GM18870 (cell line): ENCODE measurements around the gene INPP5D.
"Not testable (repeated sequence)": the region's sequence is repeated elsewhere in the genome, so short reads cannot be mapped to it uniquely, and the experiment has no call there.

Experiments used
- ATAC-seq: cut with Tn5 transposase; IDR thresholded peaks from one replicate; pipeline ENCODE4 v1.9.1; 2021; ENCODE audit warnings: moderate library complexity; ENCODE audit not compliant: unreplicated experiment

The INPP5D gene

DNA sequence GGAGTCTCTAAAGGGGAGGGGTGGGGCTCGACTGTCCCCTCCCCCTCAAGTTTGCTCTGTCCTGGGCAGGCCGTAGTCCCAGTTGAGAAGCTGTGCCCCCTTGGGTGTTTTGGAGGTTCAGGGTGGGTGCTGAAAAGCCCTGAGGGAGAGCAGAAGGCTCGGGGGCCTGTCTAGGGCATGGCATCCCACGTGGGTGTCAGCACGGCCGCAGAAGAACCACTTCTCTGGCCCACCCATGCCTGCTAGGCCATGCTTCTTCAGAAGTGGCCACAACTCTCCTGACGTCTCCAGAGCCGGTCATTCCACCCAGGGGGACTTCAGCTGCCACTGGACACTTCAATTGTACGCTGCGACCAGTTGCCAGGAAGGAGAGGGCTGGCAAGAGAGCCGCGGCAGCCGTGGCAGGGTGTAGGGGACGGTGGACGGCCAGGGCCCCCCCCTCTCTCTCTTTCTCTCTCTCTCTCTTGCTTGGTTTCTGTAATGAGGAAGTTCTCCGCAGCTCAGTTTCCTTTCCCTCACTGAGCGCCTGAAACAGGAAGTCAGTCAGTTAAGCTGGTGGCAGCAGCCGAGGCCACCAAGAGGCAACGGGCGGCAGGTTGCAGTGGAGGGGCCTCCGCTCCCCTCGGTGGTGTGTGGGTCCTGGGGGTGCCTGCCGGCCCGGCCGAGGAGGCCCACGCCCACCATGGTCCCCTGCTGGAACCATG, at the start of gene INPP5D:
Gene INPP5D, plus strand, starts transcription at position 546 of the 704 bp plus-strand sequence. Its CDS starts 137 bp downstream, at position 683.
- peak; percentile 46 for ATAC-seq

DNA sequence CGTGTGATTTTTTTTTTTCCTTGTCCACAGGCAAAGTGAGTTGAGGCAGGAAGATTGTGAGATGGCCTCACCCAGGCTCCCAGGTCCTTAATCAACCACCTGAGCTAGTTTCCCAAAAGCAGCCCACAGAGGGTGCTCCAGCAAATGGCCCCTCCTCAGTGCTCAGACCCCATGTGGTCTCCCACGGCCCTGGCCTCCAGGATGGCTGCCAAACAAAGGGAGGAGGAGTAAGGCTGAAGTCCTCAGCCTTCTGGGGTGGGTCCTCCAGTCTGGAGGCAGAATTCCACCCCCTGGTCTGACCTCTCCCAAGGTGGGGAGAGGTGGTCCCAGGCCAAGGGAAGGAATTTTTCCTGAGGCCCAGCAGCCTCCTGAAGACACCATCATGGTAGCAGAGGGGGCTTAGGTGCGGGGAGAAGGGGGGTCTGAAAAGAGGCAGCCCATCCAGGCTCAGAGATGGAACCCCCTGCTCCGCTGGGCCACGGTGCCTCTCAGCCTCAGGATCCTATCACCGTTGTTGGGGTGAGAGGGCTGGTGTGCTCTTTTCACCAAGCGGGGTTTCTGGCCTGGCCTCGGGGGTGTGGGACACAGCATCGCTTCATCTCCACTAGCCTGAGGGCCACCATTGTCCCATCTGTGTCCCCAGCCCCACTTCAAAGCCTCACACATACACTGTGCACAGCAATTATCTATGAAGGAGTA, 49.4 kb upstream of the INPP5D start:
- ATAC-seq, result no peak

DNA sequence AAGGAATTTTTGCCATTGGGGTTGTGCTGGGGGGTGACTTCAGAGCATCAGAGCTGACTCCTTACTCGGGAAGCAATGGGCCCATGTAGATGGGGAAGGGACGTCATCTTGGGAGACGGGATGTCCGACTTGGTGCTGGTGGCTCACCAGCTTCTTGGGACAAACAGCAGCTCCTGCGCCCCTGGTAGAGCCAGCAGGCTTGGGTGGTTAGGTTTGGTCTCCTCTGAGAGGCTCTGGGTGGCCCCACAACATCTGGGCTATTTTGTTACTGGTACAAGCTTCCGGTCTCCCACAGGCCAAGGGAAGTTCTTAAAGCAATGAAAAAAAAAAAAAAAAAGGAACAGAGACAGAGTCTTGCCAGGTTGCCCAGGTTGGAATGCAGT, 48.9 kb upstream of the INPP5D start:
- ATAC-seq, result no peak

DNA sequence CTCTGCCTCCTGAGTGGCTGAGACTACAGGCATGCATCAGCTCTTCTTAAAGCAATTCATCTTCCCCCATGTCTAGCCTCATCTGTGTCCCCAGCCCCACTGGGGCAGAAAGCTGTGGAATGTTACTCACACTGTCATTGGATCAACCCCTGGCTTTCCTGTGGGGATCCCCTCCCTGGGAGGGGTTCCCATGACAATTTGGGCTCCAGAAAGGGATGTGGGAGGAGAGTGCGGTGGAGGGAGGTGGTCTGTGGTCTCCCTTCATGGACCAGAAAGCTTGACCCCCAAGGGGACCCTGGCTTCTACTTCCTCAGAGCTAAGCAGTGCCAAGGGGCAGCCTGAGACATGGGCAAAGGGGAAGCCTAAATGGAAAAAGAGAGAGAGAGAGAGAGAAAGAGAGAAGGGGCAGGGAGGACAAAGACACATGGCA, 48.4 kb upstream of the INPP5D start:
- no peak for ATAC-seq

DNA sequence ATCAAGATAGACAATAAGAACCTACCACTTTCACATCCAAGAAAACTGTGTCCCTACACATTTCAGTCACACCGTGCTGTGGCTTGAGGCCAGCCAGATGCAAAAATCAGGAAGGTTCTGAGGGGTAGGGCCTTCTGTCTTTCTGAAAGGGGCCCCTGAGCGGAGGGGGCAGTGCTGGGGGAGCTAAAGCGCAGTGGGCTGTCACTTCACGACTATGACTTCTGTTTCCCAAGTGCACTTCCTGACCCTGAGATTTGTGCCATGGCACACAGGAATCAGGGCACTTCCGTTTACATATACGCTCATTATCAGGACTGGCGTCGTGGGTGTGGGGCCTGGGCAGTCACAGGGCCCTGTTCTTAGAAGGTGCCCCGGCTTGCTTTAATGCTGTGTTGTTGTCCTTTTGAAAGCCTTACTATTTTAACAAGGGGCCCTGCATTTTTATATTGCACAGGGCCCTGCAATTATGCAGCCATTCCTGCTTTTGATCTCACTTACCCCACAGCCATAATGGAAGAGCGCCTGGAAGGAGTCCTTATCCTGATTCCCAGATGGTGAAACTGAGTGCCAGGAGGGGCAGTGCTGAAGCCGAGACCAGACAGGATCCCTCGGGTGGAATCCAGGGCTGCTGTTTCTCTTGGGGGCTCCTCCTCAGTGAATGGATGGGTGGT, 47.7 kb upstream of the INPP5D start:
- ATAC-seq, result no peak

DNA sequence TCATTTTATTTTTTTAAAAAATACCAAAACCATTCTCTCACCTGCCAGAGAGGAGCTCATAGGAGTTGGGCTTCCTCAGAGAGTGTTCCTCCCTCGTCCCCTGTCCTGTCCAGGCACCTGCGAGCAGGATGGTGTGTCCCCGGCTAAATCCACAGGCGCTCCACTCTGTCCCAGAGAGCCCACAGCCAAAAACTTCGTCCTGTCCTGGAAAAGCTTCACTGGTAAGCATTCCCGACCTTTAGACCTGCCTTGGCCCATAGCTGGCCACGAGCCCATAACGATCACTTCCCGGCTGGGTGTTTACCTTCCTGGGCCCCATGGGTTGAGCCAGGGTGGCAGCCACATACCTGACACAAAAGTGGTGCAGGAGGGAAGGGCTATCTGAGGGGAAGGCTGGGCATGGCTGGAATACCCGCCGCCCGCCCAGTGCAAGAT, 47.1 kb upstream of the INPP5D start, which contains the start of gene NGEF:
Gene NGEF, minus strand, starts transcription at position 230 of the 435 bp plus-strand sequence. CDS start 38,366 bp downstream, outside the sequence.
- ATAC-seq, result no peak

DNA sequence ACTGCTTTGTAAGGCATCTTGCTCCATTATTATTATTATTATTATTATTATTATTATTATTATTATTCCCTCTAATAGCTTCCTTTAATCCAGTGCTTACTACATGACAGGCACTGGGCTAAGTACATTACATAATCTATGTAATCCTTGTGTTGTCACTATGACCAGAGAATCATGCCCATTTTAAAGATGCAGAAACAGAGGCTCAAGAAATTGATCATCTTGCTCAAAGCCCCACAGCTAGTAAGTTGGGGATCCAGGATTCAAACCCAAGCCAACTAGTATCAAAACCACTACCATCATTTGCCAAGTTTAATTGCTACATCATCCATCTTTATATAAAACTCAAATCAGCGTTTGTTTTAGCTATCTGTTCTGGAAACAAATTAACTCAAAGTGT, 46.5 kb upstream of the INPP5D start:
- ATAC-seq, result no peak

DNA sequence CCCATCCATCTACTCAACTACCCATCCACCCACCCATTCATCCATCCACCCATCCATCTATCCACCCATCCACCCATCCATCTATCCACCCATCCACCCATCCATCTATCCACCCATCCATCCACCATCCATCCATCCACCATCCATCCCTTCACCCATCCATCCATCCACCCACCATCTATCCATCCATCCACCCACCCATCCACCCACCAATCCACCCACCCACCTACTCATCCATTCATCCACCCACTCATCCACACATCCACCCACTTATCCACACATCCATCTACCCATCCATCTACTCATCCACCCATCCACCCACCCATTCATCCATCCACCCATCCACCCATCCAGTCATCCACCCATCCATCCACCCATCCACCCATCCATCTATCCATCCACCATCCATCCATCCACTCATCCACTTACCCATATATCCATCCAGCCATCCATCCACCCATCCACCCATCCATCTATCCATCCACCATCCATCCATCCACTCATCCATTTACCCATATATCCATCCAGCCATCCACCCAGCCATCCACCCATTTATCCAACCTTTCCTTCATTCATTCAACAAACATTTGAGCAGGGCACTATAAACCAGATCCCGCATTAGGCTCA, 45.0 kb upstream of the INPP5D start:
- no peak for ATAC-seq

DNA sequence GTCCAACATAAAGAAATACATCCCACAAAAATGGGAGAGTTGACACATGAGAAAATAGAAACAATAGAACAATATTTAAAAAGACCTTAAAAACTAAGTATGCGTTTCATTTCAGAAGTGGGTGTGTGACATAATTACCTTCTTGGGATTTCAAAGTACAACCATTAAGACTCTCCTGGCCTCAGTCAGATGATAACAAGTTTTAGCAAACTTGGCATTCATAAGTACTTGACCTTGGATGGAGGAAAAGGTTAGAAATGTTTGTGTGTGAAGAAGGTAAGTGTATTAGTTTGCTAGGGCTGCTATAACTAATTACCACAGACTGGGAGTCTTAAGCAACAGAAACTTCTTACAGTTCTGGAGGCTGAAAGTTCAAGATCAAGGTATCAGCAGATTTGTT, 42.2 kb upstream of the INPP5D start:
- no peak for ATAC-seq

DNA sequence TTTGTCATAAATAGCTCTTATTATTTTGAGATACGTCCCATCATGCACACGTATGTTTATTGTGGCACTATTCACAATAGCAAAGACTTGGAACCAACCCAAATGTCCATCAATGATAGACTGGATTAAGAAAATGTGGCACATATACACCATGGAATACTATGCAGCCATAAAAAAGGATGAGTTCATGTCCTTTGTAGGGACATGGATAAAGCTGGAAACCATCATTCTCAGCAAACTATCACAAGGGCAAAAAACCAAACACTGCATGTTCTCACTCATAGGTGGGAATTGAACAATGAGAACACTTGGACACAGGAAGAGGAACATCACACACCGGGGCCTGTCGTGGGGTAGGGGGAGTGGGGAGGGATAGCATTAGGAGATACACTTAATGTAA, 40.5 kb upstream of the INPP5D start:
- not testable (repeated sequence) for ATAC-seq

DNA sequence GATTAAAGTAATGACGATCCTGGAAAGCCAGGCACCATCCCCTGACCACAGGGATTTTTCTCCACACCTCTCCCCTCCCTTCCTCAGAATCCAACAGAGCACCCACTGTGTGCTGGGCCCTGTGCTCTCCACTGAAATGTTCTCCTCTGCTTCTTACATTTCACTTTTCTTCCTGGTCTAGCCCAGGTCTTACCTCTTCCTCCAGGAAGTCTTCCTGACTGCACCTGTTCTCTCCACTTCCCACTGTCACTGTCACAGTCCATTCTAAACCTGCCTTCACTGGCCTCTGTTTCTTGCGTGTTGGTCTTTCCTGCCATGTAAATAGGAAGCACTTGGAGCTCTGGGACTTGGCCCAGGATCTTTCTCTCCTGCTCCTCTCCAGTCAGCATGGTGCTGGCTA, 39.7 kb upstream of the INPP5D start:
- no peak for ATAC-seq

DNA sequence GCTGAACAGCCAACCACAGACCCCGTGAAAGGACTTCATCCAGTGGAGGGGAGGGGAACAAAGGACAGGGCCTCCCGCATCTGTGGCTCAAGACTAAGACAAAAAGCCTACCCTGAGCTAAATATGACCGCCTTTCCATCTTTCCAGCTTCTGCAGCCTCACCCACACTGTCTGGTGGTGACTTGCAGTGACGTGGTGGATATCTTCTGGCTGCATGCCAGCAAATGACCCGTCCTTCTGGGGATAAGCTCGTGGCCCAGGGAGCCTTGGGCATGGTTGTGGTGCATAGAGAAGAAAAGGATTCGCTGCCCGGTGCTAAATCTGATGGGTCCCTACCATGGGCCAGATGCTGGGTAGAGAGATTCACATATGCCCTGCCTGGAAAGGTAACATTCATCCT, 38.4 kb upstream of the INPP5D start:
- ATAC-seq, result no peak

DNA sequence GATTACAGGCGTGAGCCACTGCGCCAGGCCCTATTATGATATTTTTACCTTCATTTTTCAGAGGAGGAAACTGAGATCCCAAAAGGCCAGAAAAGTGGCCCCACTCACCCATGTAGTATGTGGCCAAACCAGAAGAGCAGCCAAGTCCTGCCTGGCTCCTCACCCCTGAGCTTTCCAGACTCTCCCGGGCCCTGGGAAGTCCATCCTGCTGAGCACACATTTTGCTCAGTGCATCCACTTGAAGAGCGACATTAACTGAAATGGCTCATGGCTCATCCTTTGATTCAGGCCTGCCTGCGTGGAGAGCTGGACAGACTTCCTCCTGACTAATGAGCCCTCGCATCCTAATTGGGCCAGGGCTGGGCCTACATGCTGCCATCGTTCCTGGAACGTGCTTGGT, 37.6 kb upstream of the INPP5D start:
- no peak for ATAC-seq

DNA sequence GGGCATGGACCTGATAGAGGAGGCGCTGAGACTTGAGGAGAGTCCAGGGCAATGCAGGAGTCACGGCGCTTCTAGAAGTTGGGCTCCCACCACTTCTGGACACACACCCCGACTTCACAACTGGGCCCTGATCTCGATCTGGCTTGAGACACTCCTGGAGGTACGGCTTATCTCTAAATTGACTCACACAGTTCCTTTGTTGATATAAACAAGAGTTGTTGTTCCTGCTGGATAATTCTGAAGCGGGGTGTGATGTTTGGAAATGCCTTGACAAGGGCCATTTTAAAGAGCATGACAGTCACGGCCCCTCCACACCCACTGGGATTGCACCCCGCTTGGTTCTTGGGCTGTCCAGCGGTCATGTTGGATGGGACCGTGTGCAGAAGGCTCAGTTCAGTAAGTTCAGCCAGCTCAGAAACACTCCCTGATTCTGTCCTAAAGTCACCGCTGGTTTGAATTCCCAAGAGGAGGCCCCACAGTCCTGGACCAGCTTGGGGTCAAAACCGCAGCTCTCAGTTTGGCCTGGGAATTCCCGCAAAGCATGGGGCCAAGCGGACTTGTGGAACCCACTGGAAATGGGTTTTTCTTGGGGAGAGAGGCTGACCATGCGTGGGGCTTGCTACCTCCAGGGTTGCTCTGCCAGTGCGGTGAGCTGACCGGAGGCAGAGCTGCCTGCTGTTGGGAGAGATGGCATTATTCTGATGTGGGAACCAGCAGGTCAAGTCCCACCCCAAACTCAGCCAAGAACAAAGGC, 37.0 kb upstream of the INPP5D start:
- ATAC-seq, result no peak

DNA sequence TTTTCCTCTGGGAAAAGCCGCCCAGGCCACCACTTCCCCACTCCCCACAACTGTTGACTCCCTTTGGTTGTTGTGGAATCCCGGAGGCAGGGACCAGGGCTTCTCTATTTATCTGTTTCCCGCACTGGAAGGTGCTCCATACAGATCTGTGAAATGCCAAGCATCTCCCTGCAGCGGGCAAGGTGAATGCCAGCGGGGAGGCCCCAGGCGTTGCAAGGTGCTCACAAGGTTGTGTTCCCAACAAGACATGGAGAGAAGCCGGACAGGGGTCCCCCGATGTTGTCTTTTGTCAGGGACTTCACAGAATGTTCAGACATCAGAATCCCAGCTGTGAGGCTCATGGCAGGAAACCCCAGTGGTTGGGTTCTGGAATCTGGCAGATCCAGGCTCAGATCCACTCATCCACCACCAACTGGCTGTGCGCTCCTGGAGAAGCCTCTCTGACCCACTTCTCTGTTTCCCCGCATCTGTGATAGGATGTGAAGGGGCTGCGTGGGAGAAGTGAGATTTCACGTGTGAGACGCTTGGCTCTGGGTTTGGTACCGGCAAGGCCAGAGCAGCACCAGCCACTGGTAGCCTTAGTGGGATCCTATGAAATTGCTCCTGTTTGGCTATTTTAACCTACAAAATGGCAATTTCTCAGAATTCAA, 36.3 kb upstream of the INPP5D start:
- no peak for ATAC-seq

DNA sequence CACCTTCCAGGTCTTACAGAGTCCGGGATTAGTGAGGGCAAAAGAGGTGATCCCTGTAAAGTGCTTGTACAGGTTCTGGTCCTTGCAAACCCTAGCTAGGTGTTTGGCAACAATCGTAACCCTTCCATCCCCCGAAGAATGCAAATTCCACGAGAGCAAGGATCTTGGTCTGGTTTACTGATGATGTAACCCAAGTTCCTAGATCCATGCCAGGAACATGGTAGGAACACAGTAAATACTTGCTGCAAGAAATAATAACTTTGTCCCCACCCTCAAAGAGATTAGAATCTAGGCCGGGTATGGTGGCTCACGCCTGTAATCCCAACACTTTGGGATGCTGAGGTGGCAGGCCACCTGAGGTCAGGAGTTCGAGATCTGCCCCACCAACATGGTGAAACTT, 34.4 kb upstream of the INPP5D start:
- no peak for ATAC-seq

DNA sequence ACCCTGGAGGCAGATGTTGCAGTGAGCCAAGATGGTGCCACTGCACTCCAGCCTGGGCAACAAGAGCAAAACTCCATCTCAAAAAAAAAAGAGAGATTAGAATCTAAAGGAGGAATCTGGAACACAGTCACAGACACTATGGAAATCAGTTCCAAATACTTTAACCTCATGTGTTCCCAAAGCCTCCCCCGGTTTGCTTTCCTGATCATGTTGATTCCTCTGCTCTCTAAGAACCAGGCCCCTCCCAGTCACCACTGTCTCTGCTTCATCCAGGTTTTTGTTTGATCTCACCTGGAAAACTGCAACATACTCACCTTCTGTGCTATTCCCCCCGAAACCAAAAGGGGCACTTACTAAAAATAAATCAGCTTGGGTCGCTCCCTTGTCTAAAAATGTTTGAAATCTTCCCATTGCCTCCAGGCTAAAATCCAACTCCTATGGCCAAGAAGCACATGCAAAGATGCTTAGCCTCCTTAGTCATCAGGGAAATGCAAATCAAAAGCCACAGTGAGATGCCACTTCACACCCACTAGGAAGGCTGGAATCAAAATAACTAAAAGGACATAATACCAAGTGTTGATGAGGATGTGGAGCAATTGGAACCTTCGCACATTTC, 33.8 kb upstream of the INPP5D start:
- no peak for ATAC-seq

DNA sequence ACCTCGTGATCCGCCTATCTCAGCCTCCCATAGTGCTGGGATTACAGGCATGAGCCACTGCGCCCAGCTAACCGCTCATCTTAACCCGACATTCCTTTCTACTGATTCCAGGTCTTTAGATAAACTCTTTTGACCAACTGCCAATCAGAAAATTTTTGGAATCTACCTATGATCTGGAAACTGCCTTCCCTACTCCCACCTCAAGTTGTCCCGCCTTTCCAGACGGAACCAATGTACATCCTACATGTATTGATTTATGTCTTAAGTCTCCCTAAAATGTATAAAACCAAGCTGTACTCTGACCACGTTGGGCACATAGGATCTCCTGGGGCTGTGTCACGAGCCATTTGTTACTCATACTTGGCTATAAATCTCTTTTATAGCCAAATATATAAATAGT, 30.8 kb upstream of the INPP5D start:
- no peak for ATAC-seq

DNA sequence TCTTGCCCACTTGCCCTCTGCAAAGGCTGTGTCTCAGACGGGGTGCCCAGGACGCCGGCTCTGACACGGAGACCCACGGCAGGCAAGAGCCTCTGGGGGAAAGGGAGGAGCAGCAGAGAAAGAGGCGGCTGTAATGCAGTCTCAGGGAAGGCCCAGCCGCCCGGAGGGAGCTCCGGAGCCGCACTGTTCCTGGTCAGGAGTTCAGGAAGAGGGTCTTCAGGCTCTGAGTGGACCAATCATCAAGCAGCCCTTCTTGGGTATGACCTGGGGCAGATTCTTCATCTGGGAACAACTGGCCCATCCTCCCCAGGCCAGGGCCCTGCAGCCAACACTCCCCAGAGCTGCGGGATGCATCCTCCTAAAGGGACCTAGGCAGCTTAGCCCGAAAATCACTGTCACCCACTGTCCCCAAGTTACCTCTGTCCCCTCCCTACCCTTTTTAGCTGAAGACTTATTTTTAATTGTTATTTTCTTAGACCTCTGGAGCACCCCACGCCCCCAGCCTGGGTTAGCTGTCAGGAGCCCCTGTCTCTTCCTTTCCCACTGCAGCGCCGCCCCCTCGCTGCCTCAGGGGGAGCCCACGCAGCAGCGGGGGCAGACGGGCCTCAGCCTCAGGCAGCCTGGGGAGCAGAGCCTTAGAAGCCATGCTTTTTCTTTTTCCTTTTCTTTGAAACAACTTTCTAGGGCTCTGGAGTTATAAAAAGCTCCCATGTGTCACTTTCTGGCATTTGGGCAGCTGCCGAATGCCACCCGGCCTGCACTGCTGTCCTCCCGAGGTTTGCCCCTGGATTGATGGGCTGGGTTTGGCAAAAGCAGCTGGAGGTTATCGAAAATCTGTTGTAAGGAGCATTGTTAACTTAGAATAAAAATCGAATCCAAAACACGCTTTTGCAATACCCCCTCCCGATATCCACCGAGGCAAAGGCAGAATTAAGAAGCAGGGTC, 28.3 kb upstream of the INPP5D start:
- no peak for ATAC-seq
